ENCODE data around the gene BRF1. TPM values are rescaled to one million over a fixed set of nuclear protein-coding genes. Genes with fewer than 3 reads are reported as not detected.

The BRF1 gene
- total RNA-seq, 1 donor: 28.8 TPM

GRCh38 chr14:105286759-105287144, 14.0 kb downstream of the BRF1 start:
- no peak overlapping the region for H3K4me3 ChIP-seq (ENCODE audit: low read depth, low read length)
- no peak for TF ChIP-seq CTCF (IDR thresholded peaks at IDR 0.05; ENCODE audit: insufficient read depth, low read length)
- no peak for DNase-seq (ENCODE audit: low read depth)

GRCh38 chr14:105285174-105285573, 15.6 kb downstream of the BRF1 start:
- DNase-seq (ENCODE audit: low read depth): no peak
- TF ChIP-seq CTCF (IDR thresholded peaks at IDR 0.05; ENCODE audit: insufficient read depth, low read length): no peak
- no peak overlapping the region for H3K4me3 ChIP-seq (ENCODE audit: low read depth, low read length)

- TF ChIP-seq CTCF (IDR thresholded peaks at IDR 0.05; ENCODE audit: insufficient read depth, low read length): no peak
Observed at GRCh38 chr14:105283899-105284298, 16.9 kb downstream of the BRF1 start.

GRCh38 chr14:105283028-105283427, 17.8 kb downstream of the BRF1 start:
- TF ChIP-seq CTCF (IDR thresholded peaks at IDR 0.05; ENCODE audit: insufficient read depth, low read length): no peak
- H3K4me3 ChIP-seq (ENCODE audit: low read depth, low read length): no peak overlapping the region
- no peak for DNase-seq (ENCODE audit: low read depth)

More at GRCh38 chr14:105283899-105284298, 16.9 kb downstream of the BRF1 start:
- DNase-seq (ENCODE audit: low read depth): no peak
- H3K4me3 ChIP-seq (ENCODE audit: low read depth, low read length): no peak overlapping the region

GRCh38 chr14:105282098-105282725, 18.6 kb downstream of the BRF1 start:
- DNase-seq (ENCODE audit: low read depth): no peak
- no peak overlapping the region for H3K4me3 ChIP-seq (ENCODE audit: low read depth, low read length)
- no peak for TF ChIP-seq CTCF (IDR thresholded peaks at IDR 0.05; ENCODE audit: insufficient read depth, low read length)

- H3K4me3 ChIP-seq (ENCODE audit: low read depth, low read length): no peak overlapping the region
- peak; percentile 78 for DNase-seq (ENCODE audit: low read depth)
- TF ChIP-seq CTCF (IDR thresholded peaks at IDR 0.05; ENCODE audit: insufficient read depth, low read length): peak; percentile 79
Observed at GRCh38 chr14:105281371-105282097, 19.3 kb downstream of the BRF1 start.
